HL-60/S4 (cell line): ENCODE measurements around the gene KCNG2.

Experiments used
- in situ Hi-C: fragments of 300-500 bp; cut with MboI; formaldehyde crosslinking; loops from 2 replicates; pipeline ENCODE4 v1.14.3; 2022; ENCODE audit warnings: low sequenced_read_pairs

The KCNG2 gene

DNA sequence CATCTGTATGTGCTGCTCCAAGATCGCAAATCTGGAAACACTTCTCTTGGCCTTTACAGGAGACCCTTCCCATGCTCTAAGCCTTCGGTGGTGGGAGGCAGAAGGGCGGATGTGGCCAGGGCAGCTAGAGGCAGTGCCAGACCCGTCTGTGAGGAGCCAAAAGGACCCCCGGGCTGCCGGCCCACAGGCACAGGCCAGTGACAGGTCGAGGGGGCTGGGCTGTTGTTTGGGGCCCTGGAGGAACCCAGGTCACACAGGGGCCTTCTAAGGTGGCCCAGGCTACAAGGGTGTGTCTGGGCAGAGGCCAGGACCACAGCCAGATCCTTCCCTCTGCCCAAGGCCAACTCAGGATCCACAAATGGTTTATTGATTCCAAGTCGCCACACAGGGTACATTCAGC lies 104.3 kb downstream of the KCNG2 start:
- in situ Hi-C loops = no loop called here

DNA sequence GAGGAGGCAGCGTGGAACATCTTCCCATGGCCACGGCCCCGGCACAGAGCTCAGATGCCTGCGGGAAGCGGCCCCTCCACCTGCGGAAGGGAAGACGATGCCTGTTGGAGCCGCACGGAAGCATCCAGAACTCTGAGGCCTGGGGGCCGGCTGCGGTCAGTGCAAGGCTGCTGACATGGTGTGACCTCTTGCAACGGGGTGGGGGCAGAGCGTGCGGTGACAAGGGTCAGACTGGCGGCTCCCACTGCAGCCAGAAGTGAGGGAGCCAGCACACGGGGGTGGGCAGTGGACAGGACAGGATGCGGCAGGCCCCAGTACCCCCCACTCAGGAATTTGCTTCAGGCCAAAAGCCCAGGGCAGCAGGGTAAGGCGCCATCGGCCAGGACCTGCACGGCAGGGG lies 104.9 kb downstream of the KCNG2 start:
- in situ Hi-C loops = no loop called here

DNA sequence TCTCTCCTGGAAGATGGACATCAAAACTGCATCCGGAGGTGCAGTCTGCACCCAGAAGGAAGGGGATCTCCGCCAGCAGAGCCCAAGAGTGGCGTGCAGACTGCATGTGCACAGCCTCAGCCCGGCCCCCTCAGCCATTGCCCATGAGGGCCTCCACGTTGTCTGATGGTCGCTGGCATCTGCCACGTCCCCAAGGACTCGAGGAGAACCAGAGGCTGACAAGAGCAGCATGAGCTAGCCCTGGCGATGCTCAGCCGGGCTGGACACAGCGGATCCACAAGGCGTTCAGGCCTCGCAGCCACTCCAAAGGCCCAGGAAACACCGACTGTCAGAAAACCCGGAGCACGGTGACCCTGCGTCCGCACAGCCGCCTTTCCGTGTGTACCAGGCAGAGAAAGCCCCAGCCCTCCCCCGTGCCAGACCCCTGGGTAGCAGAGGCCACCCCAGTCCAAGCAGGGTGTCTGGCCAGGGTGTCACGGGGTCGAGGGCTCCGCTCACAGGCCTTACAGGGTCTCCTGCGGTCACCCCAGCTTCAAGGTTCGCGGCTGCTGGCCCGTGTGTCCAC lies 105.4 kb downstream of the KCNG2 start:
- in situ Hi-C loops = no loop called here

- in situ Hi-C loops = no loop called here
These were observed 106.1 kb downstream of the KCNG2 start for GRCh38 chr18:79903787-79904356.

DNA sequence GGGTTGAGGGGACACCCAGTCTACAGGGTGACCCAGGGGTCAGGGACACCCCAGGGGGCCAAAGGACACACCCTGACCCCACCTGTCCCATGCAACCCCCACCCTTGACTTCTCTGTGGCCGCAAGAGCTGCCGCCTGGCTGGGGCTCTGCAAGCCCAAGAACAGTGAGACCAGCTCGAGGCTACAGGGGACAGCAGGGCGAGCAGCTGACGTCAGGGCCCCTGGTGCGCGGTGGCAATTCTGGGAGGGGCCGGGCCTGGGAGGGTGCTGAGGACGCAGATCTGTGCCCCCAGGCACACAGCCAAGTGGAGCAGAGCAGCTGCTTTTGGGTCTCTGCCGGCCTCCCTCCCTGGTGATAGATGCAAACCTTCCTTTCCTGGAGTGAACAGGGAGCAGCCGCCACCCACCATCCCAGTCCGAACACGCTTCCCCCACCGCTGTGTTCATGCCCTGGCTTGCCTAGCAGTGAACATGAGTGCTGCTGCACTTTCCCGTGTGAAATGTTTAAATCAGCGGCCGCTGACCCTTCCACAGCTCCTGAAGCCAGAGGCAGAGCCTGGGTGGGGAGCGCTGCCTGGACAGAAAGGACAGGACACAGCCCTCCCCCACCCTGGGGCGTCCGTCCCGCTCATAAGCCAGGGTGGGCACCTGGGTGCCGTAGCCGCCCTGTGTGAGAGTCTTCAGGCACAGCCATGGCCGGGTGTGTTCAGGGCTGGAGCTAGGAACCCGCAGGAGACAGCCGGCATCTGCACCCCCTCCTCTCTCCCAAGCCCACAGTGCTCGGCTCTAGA lies 106.8 kb downstream of the KCNG2 start:
- in situ Hi-C loops = no loop called here

GRCh38 chr18:79905389-79905911 lies 107.7 kb downstream of the KCNG2 start:
- in situ Hi-C loops = no loop called here

GRCh38 chr18:79905993-79906392 lies 108.3 kb downstream of the KCNG2 start:
- in situ Hi-C loops = no loop called here

DNA sequence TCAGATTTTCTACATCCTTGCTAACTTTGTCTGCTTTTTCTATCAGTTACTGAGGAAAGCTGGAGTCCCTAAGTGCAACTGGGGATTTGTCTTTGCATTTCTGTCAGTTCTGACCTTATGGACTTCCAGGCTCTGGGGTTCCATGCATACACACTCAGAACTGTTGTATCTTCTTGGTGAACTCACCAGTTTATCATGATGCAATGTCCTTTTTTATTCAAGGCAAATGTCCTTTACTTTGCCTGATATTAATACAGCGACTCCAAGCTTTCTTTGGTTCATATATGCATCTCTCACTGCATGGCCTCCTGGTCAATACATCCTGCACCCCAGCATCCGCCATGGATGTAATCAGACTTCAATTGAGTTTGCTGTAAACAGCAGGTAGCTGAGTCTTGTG lies 109.0 kb downstream of the KCNG2 start:
- in situ Hi-C loops = no loop called here

DNA sequence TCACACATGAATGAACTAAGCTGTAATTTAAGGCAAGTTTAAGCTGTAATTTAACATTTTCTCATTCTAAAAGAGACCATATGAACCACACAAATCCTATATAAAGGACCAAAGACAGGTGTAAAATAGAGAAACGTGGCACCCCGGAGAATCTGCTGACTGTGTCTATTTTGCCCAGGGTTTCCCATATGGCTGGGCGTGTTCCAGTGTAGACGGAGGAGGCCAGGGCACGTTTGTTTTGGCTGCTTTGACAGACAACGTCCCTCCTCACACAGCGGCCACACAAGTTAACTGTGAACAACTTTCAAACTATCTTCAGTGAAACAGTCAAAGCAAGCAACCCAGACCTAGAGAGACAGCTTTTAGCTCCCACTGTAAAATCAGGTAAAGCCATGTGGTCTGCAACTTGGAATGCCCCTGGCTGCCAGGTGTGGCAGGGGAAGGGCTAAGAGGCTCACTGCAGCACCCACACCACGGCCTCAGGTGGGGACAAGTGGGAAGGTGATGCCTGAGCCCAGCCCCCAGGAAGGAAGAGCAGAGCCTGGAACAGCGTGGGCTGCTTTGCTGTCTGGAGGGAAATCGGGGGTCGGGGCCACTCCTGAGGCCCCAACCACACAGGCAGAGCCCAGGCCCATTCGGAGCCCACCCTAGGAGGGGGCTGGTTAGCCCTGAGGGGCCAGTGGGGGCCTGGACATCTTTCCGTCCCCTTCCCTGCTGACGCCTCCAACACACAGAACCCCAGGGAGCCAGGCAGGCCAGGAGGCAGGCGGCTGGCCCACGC lies 113.0 kb downstream of the KCNG2 start:
- in situ Hi-C loops = no loop called here

GRCh38 chr18:79911344-79912270 lies 113.9 kb downstream of the KCNG2 start:
- in situ Hi-C loops = no loop called here

DNA sequence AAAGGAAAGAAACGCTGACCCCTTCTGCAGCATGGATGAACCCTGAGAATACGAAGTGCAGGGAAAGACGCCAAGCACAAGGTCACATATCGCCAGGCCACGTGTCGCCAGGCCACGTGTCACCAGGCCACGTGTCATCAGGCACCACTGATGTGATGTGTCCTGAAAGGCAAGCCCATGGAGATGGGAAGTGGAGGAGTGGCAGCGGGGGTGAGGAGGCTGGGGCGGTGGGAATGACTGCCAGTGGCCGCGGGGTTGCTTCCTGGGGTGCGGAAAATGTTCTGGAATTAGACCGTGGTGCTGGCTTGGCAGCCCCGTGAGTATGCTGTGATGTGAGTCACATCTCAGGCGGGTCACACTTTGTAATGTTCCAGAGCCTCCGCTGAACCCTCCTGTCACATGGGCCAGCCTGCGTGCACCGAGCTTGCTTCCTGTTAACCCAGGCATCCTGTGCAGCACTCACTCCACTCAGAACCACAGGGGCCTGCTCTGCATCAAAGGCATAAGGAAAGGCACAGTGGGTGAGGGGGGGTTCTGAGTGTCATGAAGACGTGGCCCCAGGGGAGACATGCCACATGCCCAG lies 114.8 kb downstream of the KCNG2 start:
- in situ Hi-C loops = no loop called here

DNA sequence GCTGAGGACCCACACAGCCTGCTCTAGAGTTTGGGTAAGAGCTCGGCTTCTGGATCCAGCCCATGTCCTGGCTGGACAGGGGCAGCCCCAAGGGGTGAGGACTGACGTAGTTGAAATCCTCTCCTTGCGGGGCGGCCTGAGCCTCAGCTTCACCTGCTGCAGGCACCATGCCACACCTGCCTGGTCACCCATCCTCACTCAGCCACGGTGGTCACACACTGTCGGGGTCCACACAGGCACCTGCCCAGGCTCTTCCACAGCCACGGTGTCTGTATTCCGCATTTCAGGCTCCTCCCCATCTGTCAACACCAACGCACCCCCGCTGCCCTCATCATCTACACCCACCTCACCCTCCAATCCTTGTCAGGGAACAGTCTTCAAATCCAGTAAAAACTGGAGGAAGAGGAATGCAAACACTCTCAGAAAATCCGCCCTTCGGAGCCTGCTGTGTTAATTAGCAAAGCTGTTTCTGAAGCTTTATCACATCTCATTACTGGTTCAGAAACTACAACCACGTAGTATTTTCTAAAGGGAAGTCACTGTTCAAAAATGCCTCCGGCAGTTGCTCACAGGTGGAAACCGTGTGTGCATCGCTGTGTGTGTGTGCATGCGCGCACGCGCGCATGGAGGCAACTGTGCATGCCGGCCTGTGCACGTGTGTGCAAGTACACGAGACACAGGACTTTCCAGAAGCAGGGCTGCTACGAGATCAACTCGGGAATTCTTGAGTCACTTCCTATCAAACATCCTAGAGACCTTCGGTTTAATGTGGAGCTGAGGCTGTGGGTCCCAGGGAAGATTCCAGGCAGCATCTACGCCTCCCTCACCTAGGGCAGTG lies 115.5 kb downstream of the KCNG2 start:
- in situ Hi-C loops = no loop called here

DNA sequence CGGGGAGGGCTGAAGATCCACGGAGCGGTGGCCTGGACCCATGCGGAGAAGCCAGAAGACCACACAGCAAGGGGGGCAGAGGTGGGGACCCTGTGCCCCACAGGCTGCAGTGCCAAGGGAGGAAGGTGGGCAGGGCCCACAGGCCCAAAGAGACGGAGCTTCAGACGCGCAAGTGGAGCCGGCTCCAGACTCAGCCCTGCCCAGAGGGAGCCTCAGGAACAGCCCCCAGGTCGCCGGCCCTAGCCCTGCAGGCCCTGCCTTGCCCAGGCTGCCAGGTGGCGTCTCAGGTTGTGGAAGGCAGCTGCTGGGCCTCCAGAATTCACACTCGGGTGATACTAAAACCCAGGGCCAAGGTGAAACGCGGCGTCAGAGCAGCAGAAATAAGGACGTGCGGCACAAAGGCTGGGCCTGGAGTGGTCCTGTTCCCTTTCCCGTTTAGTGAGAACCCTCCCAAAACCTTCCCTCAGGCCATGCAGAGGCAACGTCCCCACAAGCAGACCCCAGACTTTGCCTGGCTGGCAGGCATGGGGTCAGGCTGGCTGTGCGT lies 116.9 kb downstream of the KCNG2 start:
- in situ Hi-C loops = no loop called here

DNA sequence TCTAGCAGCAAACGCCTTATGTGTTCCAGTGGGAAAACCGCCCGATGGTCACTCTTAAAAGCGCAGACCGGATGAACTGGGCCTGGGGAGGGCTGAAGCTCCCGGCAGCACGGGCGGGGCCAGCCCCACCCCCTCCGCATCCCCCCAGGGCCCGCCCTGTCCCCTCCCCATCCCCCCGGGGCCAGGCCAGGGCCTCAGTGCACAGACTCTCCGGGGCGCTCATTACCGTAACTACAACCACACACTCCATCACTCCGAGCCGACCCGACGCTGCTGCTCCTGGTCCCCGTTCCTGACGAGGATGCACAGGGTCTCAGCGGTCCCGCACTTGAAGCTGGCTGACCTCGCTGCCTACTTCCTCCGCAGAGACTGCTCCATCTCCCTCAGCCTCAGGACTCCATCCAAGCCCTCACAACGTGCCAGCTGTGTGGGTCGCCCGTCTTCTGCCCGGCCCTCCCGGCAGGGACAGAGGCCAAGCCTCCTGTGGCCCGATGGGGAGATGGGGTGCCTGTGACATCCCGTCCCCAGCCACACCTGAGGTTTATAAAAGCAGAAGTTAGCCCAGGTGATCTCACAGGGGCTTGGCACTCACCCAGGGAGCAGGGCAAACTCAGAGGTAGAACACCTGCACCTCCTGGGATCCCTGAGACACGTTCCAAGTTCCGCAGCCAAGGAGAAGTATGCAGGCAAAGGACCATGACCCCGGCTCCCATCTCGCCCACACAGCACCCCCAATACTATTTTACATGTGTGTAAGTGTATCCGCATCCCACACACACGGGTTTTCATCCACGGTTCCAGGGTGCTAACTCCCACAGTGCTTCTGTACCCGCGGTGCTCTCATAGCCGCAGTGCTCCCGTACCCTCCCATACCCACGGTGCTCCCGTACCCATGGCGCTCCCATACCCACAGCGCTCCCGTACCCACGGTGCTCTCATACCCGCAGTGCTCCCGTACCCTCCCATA lies 117.7 kb downstream of the KCNG2 start:
- in situ Hi-C loops = no loop called here

DNA sequence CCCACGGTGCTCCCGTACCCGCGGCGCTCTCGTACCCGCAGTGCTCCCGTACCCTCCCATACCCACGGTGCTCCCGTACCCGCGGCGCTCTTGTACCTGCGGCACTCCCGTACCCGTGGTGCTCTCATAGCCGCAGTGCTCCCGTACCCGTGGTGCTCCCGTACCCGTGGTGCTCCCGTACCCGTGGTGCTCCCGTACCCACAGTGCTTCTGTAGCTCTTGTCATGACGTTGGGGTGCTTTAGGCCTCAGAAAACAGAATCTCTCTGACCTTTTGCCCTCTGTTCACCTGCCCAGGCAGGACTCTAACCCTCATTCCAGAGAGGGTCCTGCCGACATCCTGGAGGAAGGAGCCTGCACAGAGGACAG lies 118.4 kb downstream of the KCNG2 start:
- in situ Hi-C loops = no loop called here

GRCh38 chr18:79916546-79917168 lies 118.9 kb downstream of the KCNG2 start:
- in situ Hi-C loops = no loop called here

DNA sequence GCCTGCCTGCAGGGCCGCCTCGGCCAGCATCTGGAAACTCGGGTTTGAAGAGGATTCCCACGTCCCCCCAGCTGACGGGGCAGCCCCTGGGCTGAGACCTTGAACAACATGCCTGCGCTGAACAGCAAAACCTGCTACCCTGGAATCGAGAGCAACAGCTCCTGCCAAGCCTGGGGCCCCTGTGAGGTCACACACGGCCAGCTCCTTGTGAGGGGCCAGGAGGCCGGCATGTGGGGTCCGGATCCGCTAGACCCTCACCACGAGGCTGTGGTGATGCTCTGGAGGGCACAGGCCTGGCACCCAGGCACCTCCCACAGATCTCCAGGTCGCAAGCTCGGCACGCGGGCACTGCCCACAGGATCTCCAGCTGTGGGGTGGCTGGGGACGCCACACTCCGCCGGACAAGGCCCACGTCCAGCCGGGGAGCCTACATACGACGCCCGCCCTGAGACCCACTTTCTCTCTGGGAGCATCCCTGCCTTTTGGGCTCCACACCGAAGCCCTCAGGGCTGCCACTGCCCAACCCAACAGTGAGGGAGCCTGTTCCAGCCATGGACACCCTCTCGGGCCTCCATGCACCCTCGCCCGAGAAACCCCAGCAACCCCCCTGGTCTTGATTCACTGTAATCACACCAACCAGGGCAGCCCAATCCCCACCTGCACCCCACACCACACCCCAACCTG lies 119.6 kb downstream of the KCNG2 start:
- in situ Hi-C loops = no loop called here
